Nephron progenitor cell (in vitro differentiated cells): ENCODE results near the gene XDH.
A peak's percentile ranks its signal among the peaks of the same experiment; 100 is the strongest.

ENCODE experiments used
- DNase-seq: peaks from one replicate; pipeline ENCODE4 v3.0.0; 2021
- H3K27ac Mint-ChIP-seq: 2 replicates; pipeline ENCODE4 v1.8.0; 2021; ENCODE audit warnings: mild to moderate bottlenecking, moderate library complexity, mixed read lengths
- H3K27me3 Mint-ChIP-seq: 2 replicates; pipeline ENCODE4 v1.8.0; 2021; ENCODE audit warnings: mild to moderate bottlenecking, low read depth, mixed read lengths; ENCODE audit not compliant: poor library complexity
- H3K36me3 Mint-ChIP-seq: 2 replicates; pipeline ENCODE4 v1.8.0; 2021; ENCODE audit warnings: low read depth, mixed read lengths
- H3K4me1 Mint-ChIP-seq: 2 replicates; pipeline ENCODE4 v1.8.0; 2021; ENCODE audit warnings: mixed read lengths
- H3K4me3 Mint-ChIP-seq: 2 replicates; pipeline ENCODE4 v1.8.0; 2021; ENCODE audit warnings: mild to moderate bottlenecking, moderate library complexity, mixed read lengths
- H3K9me3 Mint-ChIP-seq: 2 replicates; pipeline ENCODE4 v1.8.0; 2021; ENCODE audit warnings: mild to moderate bottlenecking, moderate library complexity, mixed read lengths
- CTCF ChIP-seq: fragments of 200-600 bp; sonication (generic); IDR thresholded peaks from 2 replicates; pipeline ENCODE4 v1.5.0; 2021; ENCODE audit warnings: antibody characterized with exemption

Gene XDH

DNA sequence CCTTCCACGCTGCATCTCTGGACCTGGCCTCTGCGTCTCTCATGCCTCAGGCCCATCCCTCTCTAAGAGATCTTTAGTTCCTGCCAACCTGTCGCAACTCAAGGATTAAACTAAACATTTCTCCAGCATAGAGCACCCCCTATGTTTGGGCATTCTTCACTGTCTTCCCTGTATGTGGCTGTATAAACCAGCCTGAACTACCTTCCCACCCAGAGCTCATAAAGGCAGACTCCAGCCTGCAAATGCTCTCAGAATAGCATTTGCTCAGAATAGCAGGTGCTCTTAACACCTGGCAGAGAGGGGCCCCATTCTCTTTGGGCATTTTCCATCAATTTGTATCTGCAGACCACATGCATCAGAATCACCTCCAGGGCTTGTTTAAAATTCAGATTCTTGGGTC lies 97.1 kb downstream of the XDH start:
- Mint-ChIP-seq H3K36me3 (no peaks in the 10 kb centered on the region), H3K9me3 (no peaks in the 10 kb centered on the region), H3K27me3 (peaks cover 5% of the 10 kb centered on the region), H3K4me3 (no peak overlapping the region), H3K4me1 (no peaks in the 10 kb centered on the region), H3K27ac (no peak overlapping the region)
- no peak for TF ChIP-seq CTCF
- no peak for DNase-seq

DNA sequence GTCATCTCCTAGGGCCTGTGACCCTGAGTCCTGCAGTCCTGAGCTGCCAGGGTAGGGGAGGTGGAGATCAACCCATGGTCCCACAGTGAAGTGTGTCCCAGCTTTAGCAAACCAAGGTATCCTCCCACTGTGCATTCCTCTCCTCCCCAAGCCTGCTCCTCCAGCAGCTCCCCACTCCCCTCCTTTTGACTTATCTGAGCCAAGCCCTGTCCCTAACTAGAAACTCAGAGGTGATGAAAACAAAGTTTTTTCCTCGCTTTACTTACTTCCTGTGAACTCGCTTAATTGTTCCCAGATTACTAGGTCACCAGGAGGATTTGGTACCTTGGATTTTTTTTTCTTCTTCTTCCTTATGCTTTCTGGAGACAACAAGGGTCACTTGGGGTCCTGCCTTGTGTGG lies 99.8 kb downstream of the XDH start:
- Mint-ChIP-seq H3K4me3 (no peak overlapping the region), H3K27me3 (peaks cover 5% of the 10 kb centered on the region), H3K36me3 (peaks cover 6% of the 10 kb centered on the region), H3K4me1 (no peaks in the 10 kb centered on the region), H3K27ac (peak overlapping the region; percentile 53), H3K9me3 (peaks cover 17% of the 10 kb centered on the region)
- no peak for TF ChIP-seq CTCF
- DNase-seq, result no peak

DNA sequence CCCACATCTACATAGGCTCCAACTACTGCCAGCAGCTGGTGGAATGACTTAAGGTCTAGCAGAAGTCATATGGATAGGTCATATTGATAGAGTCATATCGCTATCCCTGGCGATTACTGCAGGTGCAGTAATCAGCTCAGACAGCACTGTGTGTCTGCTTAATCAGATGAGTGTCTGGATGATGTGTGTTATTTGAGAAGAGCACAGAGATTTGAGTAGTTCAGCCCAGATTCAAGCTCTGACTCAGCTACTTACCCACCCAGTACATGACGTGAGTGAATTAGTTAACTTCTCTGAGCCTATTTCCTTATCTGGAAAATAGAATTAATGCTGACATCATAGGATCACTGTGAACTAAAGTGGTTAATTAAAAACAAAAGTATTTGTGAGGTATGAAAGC lies 101.6 kb downstream of the XDH start:
- Mint-ChIP-seq H3K4me1 (no peaks in the 10 kb centered on the region), H3K9me3 (peaks cover 32% of the 10 kb centered on the region), H3K36me3 (peaks cover 6% of the 10 kb centered on the region), H3K27ac (no peak overlapping the region), H3K27me3 (peaks cover 10% of the 10 kb centered on the region), H3K4me3 (no peak overlapping the region)
- DNase-seq, result no peak
- no peak for TF ChIP-seq CTCF

- Mint-ChIP-seq H3K27ac (no peak overlapping the region), H3K36me3 (no peaks in the 10 kb centered on the region), H3K4me3 (no peak overlapping the region), H3K4me1 (no peaks in the 10 kb centered on the region), H3K27me3 (peaks cover 22% of the 10 kb centered on the region), H3K9me3 (peaks cover 27% of the 10 kb centered on the region)
- no peak for TF ChIP-seq CTCF
- no peak for DNase-seq
Observed at GRCh38 chr2:31304816-31305215, 109.7 kb downstream of the XDH start.

DNA sequence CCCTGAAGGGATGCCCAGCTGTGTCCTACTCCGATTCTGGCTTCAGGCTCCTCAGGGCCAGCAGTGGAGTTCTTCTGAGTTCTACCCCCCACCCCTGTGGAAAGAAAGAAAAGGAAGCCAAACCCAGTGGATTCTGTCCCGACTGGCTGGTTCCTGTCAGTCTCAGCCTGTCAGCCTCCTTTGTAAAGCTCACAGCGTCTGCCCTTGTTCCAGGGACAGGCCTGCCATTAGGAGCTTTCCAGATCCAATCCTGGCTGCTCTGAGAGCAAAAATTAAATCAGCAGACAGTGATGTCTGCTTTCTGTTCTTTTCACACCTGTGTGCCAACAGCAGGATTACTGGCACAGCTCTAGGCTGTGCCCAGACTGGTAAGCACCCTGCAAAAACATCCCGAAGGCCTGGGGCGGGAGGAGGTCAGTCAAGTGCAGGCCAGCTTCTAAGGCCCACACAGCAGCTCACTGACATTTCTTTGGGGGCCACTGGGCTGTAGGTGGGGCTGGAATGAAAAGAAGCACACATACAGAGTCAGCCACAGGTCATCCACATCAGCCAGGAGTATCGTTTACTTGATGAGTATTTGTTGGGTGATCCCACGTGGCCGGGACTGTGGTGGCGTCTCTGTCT lies 111.5 kb downstream of the XDH start:
- Mint-ChIP-seq H3K36me3 (no peaks in the 10 kb centered on the region), H3K4me1 (no peaks in the 10 kb centered on the region), H3K4me3 (no peak overlapping the region), H3K9me3 (peaks cover 11% of the 10 kb centered on the region), H3K27ac (no peak overlapping the region), H3K27me3 (peaks cover 17% of the 10 kb centered on the region)
- DNase-seq, result no peak
- no peak for TF ChIP-seq CTCF

GRCh38 chr2:31300309-31300708 lies 114.2 kb downstream of the XDH start:
- no peak for DNase-seq
- no peaks in the 10 kb centered on the region for H3K36me3 Mint-ChIP-seq
- H3K27ac Mint-ChIP-seq, result no peak overlapping the region
- H3K4me3 Mint-ChIP-seq, result no peak overlapping the region
- no peaks in the 10 kb centered on the region for H3K4me1 Mint-ChIP-seq
- H3K9me3 Mint-ChIP-seq, result no peaks in the 10 kb centered on the region
- peaks cover 10% of the 10 kb centered on the region for H3K27me3 Mint-ChIP-seq
- TF ChIP-seq CTCF, result no peak
